HG03103 (cell line): Measurements from ENCODE around the gene DCHS1.
"Not testable (repeated sequence)": the region's sequence is repeated elsewhere in the genome, so short reads cannot be mapped to it uniquely, and the experiment has no call there.

Experiments
- ATAC-seq: cut with Tn5 transposase; IDR thresholded peaks from one replicate; pipeline ENCODE4 v1.9.1; 2021; ENCODE audit warnings: low read depth; ENCODE audit not compliant: unreplicated experiment

Gene DCHS1, protein sequence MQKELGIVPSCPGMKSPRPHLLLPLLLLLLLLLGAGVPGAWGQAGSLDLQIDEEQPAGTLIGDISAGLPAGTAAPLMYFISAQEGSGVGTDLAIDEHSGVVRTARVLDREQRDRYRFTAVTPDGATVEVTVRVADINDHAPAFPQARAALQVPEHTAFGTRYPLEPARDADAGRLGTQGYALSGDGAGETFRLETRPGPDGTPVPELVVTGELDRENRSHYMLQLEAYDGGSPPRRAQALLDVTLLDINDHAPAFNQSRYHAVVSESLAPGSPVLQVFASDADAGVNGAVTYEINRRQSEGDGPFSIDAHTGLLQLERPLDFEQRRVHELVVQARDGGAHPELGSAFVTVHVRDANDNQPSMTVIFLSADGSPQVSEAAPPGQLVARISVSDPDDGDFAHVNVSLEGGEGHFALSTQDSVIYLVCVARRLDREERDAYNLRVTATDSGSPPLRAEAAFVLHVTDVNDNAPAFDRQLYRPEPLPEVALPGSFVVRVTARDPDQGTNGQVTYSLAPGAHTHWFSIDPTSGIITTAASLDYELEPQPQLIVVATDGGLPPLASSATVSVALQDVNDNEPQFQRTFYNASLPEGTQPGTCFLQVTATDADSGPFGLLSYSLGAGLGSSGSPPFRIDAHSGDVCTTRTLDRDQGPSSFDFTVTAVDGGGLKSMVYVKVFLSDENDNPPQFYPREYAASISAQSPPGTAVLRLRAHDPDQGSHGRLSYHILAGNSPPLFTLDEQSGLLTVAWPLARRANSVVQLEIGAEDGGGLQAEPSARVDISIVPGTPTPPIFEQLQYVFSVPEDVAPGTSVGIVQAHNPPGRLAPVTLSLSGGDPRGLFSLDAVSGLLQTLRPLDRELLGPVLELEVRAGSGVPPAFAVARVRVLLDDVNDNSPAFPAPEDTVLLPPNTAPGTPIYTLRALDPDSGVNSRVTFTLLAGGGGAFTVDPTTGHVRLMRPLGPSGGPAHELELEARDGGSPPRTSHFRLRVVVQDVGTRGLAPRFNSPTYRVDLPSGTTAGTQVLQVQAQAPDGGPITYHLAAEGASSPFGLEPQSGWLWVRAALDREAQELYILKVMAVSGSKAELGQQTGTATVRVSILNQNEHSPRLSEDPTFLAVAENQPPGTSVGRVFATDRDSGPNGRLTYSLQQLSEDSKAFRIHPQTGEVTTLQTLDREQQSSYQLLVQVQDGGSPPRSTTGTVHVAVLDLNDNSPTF (N-terminal part only)

DNA sequence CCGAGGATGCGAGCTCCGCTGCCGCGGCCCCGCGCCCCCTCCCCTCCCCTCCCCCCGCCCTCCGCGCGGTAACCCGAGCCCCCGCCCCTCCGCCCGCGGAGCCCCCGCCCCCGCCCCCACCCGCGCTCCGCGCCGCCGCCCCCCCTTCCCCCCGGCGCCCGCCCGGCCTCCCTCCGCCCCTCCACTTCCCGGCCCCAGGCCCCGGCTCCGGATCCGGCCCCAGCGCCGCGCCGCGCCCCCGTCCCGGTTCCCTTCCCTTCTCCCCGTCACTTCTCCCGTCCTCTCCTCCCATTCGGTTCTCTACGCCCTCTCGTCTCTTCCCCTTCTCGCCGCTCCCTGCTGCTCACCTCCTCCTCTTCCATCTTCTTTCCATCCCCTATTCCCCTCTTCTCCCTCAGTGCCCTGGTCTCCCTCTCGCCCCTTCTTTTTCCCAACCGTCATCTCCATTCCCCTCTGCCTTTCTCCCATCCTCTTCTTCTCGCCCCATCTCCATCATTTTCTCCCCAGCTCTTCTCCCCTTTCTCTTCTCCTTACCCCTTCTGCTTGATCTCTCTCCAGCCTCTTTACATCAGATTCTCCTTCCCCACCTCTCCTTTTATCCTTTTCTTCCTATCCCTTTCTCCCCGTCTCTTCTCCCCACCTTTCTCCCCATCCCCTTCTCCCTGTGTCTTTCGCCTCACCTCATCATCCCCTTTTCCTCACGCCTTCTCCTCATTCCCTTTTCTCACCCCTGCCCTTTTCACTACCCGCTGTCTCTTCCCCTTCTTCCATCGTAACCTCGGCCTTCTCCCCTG is at the start of gene DCHS1:
DCHS1 (minus strand) TSS at position 20 of the 794 bp plus-strand sequence. CDS start 14,196 bp downstream, outside the sequence.
- no peak for ATAC-seq

DNA sequence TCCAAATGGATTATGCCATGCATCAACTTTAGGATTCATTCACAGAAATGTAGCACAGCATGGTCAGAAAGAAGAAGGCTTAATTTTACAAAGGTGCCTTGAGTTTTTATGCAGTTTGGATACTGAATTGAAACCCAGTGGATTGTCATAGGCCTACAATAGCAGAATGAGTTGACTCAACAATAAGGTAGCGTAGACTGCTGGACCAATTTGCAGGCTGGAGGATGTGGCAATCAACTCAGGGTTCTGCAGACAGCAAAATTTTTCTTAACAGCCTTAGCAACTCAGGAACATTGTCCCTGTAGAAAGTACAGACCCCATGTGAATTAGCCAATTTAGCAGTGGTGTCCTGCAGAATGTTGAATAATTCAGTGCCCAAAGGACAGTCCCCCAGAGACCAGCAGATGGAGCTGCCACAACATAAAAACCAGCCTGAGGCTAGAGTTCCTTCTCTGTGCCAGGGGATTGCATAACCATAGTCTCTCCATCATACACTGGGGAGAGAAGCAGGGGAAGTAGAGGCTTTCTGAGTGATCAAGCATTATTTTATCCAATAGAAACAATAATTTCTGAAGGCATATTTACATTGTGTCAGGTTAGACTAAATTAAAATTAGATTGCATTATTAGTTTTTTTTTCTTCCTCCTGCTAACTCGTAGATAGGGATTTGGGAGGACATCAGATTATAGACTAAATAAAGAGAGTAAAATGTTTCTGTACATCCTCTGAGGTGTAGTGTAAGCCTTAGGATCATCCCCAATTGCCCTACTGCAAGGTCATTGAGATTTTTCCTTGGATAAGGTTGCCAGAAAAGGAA is 47.8 kb upstream of the DCHS1 start:
- ATAC-seq: peak; percentile 50

DNA sequence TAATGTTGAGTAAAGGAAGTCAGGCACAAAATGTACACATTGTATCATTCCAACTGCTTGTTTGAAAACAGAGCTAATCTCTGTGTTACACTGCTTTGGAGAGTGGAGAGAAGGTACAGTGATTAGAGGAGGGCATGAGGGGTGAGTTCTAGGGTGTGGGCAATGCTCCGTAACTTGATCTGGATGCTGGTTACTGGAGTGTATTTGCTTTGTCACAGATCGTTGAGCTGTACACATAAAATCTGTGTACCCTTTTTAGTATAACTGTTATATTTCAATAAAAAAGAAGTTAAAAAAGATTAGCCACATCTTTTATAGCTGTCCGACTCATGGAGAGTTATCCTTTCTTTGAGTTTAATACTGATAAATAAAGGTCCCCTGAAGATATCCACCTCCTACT is 46.3 kb upstream of the DCHS1 start:
- ATAC-seq: not testable (repeated sequence)

DNA sequence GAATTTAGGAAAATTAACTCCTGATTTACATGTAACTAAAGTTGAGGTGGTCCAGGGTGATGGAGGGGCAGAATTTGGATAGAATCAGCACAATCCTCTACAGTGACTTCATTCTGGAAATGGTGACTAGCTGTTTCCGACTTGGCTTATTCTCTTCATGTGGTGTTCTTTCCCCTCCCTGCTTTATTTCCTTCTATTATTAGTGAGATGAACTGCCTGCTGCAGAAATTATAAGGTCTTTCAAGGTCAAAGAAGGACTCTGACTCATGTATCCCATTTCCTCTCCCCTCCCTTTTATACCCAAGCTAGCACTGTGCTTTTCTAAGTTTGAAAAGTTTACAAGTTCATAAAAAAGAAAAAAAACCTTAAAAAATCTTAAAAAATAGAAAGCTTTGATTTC is 39.8 kb upstream of the DCHS1 start:
- ATAC-seq: no peak

DNA sequence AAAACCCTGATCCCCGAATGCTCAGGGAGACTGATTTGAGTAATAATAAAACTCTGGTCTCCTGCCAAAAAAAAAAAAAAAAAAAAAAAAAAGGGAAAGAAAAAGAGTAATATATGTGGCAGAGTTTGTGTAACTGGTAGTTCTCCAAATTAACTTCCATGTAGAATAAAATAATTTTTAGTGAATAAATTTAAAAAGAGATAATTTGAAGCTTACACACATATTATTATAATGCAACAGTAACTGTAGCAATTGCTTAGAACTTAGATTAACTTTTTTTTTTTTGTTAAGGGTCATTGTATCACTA is 38.6 kb upstream of the DCHS1 start:
- ATAC-seq: no peak

DNA sequence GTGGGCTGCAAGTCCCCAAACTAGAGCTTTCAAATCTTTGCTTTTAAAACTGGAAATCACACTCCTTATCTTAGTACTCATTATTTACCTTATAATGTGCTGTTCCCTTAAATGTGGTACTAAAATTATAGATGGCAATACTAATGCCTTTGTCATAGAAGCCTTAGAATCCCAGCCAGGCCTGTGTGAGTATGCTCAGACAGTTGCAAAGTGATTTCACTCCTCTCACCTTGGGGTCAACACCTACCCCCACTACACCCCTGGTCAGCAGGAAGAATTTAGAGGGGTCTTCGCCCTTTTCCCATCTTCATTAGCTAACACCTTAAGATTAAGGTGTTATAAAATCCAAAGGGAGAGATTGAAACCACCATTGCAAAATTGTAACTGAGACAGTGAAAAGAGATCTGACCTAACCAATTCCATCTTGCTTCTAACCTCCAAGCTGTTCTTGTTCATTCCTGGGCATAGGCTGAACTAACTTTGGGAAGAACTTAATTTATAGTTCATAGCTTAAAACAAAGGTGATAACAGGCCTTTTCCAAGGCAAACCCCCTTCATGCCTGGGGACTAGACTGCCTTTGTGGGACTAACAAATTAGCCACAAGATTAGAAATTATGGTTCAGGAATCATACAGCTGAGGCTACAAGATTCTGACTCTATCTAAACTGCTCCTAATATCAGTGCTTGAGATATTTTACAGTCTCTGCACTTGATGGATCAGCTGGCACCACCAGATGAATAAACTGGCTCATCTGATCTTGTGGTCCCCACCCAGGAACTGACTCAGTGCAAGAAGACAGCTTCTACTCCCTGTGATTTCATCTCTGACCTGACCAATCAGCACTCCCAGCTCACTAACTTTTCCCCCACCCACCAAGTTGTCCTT is 38.0 kb upstream of the DCHS1 start:
- no peak for ATAC-seq

DNA sequence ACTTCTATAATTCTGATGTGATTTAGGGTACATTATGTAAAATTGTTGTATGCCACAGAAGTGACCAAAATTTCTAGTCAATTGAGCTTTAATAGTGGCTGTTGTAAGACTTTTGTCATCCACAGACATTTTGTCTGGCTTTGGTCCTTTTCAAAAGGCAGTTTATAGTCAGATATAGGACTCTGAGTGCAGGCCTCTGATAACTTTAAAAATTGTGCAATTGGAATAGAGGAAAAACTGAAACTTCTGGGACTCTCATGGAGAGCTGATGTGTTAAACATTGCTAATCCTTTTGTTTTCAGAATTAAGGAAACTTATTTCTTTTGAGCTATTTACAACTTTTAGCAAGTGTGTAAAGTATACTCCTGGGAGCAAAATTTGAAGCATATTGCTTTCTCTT is 36.5 kb upstream of the DCHS1 start:
- ATAC-seq: no peak

DNA sequence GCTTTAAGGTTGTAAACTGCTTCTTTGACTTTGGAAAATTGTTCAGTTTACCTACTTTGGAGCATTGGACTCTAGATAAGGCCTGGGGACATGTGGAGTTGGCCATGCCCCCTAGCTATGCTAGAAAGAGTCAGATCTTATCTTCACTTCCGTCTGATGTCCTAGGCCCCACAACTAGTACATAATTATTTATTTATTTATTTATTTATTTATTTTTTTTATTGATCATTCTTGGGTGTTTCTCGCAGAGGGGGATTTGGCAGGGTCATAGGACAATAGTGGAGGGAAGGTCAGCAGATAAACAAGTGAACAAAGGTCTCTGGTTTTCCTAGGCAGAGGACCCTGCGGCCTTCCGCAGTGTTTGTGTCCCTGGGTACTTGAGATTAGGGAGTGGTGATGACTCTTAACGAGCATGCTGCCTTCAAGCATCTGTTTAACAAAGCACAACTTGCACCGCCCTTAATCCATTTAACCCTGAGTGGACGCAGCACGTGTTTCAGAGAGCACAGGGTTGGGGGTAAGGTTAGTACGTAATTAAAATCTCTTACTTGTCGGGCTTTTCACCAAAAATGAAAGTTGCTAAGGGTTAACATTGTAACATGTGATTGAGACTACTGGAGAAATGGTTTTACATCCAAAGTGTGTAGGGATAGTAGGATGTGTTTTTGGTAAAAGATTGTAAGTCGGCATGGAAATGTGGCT is 35.0 kb upstream of the DCHS1 start:
- not testable (repeated sequence) for ATAC-seq

DNA sequence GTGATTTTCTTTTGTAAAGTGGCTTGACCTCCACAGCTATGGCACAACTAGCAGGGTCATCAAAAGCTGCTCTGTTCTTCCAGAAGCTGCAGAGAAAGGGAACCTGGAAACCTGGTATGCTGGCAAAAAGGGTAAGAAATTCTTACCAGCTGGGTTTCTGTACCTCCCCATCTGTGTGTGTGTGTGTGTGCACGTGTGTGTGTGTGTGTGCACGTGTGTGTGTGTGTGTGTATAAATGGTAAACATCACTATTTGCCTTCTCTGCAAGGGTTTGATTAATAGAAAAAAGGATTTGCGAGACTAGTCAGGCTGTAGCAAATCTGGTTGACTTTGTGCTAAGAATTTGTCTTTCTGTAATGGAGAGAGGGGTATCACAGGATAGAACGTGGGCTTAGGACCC is 32.3 kb upstream of the DCHS1 start:
- ATAC-seq: no peak

DNA sequence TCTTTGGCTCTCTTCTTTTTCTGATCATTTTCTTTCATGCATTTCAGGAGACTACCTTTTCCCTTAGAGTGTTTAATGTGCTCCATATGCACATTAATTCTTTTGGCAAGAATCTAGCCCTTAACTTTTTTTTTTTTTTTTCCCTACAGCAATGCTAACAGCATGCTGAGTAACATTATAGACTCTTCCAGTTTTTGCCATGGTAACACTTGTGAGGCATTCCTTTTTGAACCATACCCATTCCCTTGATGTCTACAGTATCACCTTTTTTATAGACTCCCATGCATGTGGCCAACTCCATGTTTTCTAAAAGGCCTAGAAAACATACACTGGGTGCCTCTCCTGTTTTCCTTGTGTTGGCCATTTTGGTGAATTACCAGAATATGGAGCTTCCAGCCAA is 30.4 kb upstream of the DCHS1 start:
- no peak for ATAC-seq

DNA sequence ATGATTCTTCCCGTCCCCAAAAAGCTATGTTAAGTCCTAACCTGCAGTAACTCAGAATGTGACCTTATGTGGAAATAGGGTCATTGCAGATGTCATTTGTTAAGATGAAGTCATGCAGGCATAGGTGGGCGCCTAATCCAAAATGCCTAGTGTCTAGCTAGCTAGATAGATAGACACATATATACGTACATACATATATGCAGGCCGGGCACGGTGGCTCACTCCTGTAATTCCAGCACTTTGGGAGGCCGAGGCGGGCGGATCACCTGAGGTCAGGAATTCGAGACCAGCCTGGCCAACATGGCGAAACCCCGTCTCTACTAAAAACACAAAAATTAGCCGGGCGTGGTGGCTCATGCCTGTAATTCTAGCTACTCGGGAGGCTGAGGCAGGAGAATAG is 28.5 kb upstream of the DCHS1 start:
- ATAC-seq: not testable (repeated sequence)

DNA sequence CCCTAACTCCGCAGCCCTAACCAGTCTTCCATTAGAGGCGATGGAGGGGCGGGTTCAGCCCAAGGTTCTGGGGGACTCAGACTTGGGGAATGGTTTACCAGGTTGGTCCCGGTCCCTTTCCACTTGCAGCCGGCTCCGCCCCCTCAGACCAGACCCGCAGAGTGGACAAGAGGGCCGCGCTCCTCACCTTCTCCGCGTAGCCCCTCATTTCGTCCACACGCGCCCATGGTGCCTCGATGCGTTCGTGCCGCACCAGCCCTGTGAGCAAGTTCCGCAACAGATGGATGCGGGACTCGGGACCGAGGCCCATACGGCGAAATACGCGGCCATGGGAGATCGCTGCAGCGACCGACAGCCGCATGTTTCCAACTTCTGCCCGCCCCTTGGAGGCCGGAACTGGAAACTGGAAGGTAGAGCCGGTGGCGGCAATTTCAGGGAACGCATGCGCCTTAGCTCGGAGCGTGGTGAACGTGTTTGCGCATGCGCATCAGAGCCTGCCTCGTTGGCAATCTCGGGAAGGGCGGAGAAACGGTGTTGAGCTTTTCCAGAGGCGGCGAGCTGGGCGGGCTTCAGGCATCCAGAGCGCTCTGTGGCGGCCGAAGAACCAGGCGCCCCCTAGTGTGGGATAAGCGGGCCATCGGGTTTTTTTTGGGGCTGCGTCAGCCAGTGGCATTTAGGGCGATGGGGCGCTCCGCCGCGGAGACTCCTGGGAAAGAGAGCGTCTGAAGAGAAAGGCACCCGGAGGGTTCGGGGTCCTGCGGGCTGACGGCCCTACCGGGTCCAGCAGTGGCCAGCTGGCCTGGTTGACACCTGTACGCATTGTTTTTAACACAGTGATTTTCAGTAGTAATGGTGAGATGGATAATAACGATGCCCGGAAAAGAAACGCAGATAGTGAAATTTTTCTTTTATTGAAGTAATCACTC is 27.6 kb upstream of the DCHS1 start, which contains the start of gene MRPL17:
MRPL17 (minus strand) TSS at position 405 of the 926 bp plus-strand sequence; CDS start at position 361, 44 bp downstream.
- ATAC-seq: peak; percentile 91

DNA sequence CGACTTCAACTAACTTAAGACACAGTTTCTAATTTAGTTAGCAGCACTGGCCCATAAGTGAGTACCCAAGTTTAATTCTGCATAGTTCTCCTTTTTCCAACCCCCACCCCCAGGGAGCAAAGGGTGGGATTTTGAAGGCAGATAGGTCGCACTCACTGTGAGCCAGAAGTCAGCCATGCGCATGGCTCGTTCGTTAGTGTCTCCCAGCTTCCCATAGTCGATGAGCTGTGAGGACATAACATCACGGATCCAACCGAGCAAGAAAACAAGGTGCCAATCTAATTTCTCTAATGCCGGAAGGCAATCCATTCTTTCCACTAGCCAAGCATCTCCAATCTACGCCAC is 27.0 kb upstream of the DCHS1 start:
- ATAC-seq: peak; percentile 12

DNA sequence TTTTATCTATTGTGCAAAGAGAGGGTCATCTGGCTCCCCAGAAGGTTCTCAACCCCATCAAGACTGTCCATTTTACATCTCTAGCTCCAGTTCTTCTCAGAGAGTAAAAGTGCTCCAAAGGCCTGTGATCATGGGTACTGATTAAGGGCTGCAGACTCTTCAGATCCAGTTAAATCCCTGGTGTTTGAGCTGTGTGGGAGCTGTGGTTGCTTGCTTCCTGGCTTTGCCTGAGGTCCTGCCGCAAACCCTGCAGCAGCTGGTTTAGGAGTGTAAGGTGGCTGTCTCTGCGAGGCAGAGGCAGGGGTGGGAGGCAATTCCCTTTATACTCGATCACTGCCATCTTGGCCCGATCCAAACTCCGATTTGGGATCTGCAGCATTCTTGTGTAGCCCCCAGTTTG is 26.3 kb upstream of the DCHS1 start:
- ATAC-seq: no peak

DNA sequence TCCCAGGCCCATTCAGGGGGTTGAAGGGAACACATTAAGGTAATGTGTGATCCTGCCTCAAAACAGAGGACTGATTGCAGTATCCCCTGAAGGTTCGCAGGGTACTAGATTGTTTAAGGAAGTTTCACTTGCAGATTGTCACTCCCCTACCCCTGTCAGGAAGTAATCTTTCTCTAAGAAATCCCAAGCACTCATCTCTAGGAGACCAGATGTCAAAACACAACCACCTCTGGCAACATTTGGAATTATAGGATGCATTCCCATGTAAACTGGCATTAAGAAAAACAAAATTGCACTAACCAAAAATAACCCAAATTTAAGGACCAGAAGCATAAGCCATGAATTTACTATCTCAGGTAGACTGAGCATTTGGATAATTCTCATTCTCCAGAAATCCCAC is 25.9 kb upstream of the DCHS1 start:
- no peak for ATAC-seq

DNA sequence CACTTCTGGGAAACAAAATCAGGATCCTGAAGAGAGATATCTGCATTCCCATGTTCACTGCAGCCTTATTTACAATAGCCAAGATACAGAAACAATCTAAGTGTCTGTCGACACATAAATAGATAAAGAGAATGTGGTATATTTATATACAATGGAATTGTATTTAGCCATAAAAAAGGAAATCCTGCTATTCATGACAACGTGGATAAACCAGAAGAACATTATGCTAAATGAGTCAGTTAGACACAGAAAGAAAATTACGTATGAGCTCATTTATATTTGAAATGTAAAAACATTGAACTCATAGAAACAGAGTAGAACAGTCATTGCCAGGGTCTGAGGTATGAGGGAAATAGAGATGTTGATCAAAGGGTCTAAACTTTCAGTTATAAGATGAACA is 21.4 kb upstream of the DCHS1 start:
- no peak for ATAC-seq

DNA sequence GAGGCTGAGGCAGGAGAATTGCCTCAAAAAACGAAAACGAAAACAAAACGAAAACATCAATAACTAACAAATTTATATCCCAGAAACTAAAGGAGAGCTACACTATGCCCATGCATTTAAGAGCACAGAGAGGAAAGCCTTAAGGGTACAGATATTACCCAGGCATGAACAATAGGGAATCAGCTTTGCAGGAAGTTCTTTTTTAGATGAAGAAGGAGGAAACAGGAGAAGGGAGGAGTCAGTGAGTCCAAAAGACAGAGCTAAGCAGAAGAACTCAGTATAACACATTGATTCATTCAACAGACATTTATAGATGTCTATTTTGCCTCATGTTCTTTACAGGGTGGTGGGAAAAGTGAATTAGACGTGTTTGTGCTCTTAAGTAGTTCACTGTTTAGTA is 19.3 kb upstream of the DCHS1 start:
- ATAC-seq: no peak
